C4-2B (cell line): ENCODE measurements around the gene SMARCC1.

Experiments used
- H3K27ac ChIP-seq: fragments of 450-650 bp; 2 replicates; pipeline ENCODE4 v1.5.1; 2017
- CTCF ChIP-seq: fragments of 450-650 bp; conservative IDR thresholded peaks from 2 replicates; pipeline ENCODE4 v1.5.1; 2017; ENCODE audit warnings: mild to moderate bottlenecking
- ZFX ChIP-seq: fragments of 450-650 bp; IDR thresholded peaks from 2 replicates; pipeline ENCODE4 v1.6.1; 2017

The SMARCC1 gene

GRCh38 chr3:47803480-47804025 lies 21.9 kb upstream of the SMARCC1 start:
- peak overlapping the region; percentile 89 for H3K27ac ChIP-seq
- TF ChIP-seq ZFX (peak; percentile 36), CTCF (no peak)

GRCh38 chr3:47802734-47803479 lies 21.2 kb upstream of the SMARCC1 start, which contains the start of gene DHX30:
DHX30 (plus strand) TSS chr3:47803138; CDS start chr3:47810684, 7,546 bp downstream.
- peak within 1 kb of the TSS; percentile 89 for H3K27ac ChIP-seq
- TF ChIP-seq CTCF (no peak), ZFX (peak; percentile 100)

GRCh38 chr3:47799733-47800132 lies 18.0 kb upstream of the SMARCC1 start:
- no peak overlapping the region for H3K27ac ChIP-seq
- TF ChIP-seq ZFX, result no peak
- TF ChIP-seq CTCF, result no peak; the same call in 1 of the 2 replicates

- no peak overlapping the region for H3K27ac ChIP-seq
- TF ChIP-seq ZFX (no peak), CTCF (no peak)
Measured at GRCh38 chr3:47794544-47794943, 12.9 kb upstream of the SMARCC1 start.

- TF ChIP-seq ZFX (no peak), CTCF (no peak)
- H3K27ac ChIP-seq, result no peak overlapping the region
Measured at GRCh38 chr3:47792699-47793098, 11.0 kb upstream of the SMARCC1 start.

- H3K27ac ChIP-seq, result no peak overlapping the region
Measured at GRCh38 chr3:47791193-47791855, 9.6 kb upstream of the SMARCC1 start.

More at GRCh38 chr3:47791193-47791855, 9.6 kb upstream of the SMARCC1 start:
- TF ChIP-seq CTCF, result no peak
- TF ChIP-seq ZFX, result no peak
